Activated naive CD8-positive, alpha-beta T cell treated with anti-CD3 and anti-CD28 coated beads, Interleukin-2, amount 50 U/mL, for 16 hours (primary cell): ENCODE data around the gene HLA-DRB1.
"Not testable (repeated sequence)": the region's sequence is repeated elsewhere in the genome, so short reads cannot be mapped to it uniquely, and the experiment has no call there.

ENCODE experiments used
- DNase-seq: peaks from one replicate; pipeline ENCODE4 v3.0.0-alpha.2; 2020; ENCODE audit warnings: low read depth, low spot score

HLA-DRB1 gene

DNA sequence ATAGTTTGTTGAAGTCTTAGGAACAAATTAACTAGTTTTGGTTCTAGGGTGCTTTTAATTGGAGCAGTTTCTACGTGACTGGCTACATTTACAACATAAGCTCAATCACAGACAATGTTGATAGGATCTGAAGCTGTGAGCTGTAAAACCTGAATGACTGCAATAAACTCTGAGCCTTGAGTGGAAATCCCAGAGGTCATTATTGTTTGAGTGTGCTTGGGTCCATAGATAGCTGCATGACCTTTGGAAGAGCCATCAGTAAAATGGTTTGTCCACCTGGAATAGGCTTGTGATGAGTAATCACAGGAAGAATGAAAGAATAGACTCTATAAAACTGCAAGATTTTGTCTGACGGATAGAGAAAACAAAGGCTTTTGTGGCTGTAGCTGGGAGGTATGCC lies 26.7 kb downstream of the HLA-DRB1 start:
- no peak for DNase-seq

DNA sequence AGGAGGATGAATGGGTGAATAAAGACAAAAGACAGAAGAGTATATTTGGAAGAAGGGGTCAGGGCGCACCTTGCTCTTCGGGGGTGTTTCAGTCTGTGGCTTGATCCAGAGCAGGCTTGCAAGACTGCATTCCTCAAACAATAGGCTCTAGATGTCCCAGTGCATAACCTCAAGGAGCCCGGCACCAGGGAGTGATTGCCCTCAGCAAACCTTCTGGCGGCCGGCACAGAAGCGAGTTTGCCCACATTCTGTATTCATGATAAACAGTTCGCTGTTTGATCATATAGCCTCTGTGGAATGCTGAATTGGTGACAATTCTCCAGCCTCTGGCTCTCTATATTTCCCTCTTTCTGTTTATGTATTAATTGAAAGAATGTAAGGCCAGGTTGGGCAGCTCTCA lies 29.9 kb downstream of the HLA-DRB1 start:
- no peak for DNase-seq

GRCh38 chr6:32558426-32559057 lies 31.1 kb downstream of the HLA-DRB1 start:
- no peak for DNase-seq

- no peak for DNase-seq
These were observed 35.3 kb downstream of the HLA-DRB1 start for GRCh38 chr6:32554116-32554965.

DNA sequence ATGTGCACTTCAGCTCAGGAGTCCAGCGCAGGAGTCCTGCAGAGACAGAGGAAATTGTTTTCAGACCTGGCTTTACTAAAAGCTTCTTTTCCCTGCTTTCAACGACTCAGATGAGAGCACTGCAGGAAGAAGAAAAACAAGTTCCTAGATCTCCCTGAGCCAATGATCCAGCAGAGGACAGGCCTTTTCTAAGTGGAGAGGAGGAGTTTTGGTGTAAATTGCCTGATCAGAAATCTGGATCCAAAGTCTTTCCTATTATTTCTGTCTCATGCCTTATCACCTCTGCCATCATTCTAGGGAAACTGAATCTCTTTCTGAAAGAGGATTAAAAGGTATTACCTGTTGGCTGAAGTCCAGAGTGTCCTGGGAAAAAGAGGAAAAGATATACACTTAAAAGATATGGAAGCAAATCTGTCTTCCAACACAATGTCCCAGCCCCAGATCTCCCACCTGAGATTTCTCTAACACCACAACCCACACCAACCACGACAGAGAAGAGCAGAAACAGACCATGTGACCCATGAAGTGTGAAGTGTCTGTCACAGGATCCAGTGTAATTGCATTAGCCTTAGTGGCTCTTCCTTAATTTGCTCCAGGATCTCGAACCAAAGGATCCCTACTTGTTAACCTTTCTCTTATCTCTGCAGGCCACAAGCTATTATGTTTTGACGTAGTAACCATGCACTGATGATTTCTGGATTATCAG lies 36.5 kb downstream of the HLA-DRB1 start:
- DNase-seq, result no peak

DNA sequence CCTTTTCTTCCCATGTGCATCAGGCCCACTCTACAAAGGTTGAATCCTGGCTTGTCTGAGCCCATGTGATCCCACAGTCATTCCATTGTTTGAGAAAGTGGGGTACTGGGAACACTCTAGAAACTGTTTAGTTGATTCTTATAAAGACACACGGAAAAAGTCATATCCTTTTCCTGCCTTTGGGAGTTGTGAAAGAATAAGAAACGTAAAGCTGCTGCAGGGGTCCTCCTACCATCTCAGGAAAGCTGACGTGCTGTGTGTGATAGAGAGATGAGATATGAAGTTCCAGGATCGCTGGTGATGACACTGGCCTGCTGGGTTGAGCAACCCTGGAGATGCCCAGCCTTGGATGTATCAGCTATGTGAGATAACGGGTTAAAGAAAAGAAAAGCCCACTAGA lies 38.2 kb downstream of the HLA-DRB1 start:
- no peak for DNase-seq

- no peak for DNase-seq
These were observed 49.8 kb downstream of the HLA-DRB1 start for GRCh38 chr6:32539839-32540238.

- DNase-seq, result not testable (repeated sequence)
These were observed 59.2 kb downstream of the HLA-DRB1 start for GRCh38 chr6:32530431-32530793.

- no peak for DNase-seq
These were observed 59.8 kb downstream of the HLA-DRB1 start, which contains the start of gene HLA-DRB5 for GRCh38 chr6:32529697-32530430. TSS of gene HLA-DRB5 (minus strand) at chr6:32530287. CDS start at chr6:32530224, 63 bp downstream.
